ENCODE data around the gene CTNNA2.

DNA sequence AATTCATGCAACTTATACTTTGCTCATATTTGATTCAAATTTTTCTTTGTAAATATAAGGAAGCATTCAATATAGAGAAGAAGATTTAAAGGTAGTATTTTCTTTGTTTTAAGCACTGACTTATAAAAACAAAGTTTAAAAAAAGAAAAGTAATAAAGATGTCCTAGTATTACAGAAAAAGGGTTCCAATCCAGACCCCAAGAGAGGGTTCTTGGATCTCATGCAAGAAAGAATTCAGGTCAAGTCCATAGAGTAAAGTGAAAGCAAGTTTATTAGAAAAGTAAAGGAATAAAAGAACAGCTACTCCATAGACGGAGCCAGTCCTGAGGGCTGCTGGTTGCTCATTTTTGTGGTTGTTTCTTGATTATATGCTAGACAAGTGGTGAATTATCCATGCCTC is 267.9 kb downstream of the CTNNA2 start:
- TF ChIP-seq POLR2AphosphoS5 (IDR thresholded peaks at IDR 0.05; ENCODE audit: low read depth, low read length): no peak
- TF ChIP-seq TAF1 (IDR thresholded peaks at IDR 0.05; ENCODE audit: borderline replicate concordance, insufficient read depth, low read length): no peak
- TF ChIP-seq, protein P1, sequence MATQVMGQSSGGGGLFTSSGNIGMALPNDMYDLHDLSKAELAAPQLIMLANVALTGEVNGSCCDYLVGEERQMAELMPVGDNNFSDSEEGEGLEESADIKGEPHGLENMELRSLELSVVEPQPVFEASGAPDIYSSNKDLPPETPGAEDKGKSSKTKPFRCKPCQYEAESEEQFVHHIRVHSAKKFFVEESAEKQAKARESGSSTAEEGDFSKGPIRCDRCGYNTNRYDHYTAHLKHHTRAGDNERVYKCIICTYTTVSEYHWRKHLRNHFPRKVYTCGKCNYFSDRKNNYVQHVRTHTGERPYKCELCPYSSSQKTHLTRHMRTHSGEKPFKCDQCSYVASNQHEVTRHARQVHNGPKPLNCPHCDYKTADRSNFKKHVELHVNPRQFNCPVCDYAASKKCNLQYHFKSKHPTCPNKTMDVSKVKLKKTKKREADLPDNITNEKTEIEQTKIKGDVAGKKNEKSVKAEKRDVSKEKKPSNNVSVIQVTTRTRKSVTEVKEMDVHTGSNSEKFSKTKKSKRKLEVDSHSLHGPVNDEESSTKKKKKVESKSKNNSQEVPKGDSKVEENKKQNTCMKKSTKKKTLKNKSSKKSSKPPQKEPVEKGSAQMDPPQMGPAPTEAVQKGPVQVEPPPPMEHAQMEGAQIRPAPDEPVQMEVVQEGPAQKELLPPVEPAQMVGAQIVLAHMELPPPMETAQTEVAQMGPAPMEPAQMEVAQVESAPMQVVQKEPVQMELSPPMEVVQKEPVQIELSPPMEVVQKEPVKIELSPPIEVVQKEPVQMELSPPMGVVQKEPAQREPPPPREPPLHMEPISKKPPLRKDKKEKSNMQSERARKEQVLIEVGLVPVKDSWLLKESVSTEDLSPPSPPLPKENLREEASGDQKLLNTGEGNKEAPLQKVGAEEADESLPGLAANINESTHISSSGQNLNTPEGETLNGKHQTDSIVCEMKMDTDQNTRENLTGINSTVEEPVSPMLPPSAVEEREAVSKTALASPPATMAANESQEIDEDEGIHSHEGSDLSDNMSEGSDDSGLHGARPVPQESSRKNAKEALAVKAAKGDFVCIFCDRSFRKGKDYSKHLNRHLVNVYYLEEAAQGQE (IDR thresholded peaks at IDR 0.05; ENCODE audit: insufficient read depth in 1 of 2, low read depth in 2 of 2, low read length in 2 of 2): no peak
- no peak for TF ChIP-seq FOXP2 (optimal IDR thresholded peaks at IDR 0.05; ENCODE audit: borderline replicate concordance, extremely low read depth, extremely low read length, insufficient read depth)
